ENCODE measurements around the gene FTCD.

DNA sequence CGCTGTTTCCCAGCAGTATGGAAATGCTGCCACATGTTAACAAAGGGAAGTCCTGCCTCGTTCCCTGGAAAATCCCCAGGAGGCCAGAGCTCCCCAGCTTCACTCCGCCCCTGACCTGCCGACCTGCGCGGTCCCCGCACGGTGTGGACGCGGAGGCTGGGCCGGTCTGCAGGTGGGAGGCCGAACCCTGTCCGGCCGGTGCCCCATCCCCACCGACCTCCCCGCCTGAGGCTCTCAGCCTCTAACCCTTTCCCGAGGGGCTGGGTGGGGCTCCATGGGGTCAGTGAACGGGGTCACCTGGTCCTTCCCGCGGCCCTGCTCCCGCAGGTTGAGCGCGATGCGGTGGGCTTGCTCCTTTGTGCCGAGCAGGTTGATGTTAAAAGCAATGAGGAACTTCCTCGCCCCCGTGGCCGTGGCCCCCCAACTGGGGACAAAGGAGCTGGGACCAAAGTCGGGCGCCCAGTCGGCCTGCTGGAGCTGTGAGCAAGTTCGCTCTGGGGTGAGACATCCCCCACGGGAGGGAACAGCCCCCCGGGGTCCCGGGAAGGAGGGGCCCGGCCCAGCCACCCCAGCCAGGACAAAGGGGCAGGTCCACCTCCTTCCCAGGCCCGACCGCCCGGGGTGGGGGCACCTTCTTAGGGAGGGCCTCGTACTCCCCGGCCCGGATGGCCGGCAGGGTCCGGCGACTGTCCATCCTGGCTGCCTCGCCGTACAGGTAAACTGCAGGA is 4.0 kb downstream of the FTCD start:
- no peak for TF ChIP-seq POLR2AphosphoS5 (IDR thresholded peaks at IDR 0.05; ENCODE audit: low read depth, low read length)
- no peak for TF ChIP-seq REST (IDR thresholded peaks at IDR 0.05; ENCODE audit: insufficient read depth in 1 of 2, low read depth in 2 of 2, low read length in 2 of 2)
- no peak for TF ChIP-seq TAF1 (IDR thresholded peaks at IDR 0.05; ENCODE audit: borderline replicate concordance, insufficient read depth, low read length)
- no peak for TF ChIP-seq SIN3A (IDR thresholded peaks at IDR 0.05; ENCODE audit: borderline replicate concordance, insufficient read depth, low read length)
- TF ChIP-seq FOXP2 (optimal IDR thresholded peaks at IDR 0.05; ENCODE audit: borderline replicate concordance, extremely low read depth, extremely low read length, insufficient read depth), result no peak

Measured in PFSK-1 (cell line).